Measurements from ENCODE around the gene PUS7L. TPM values are rescaled to one million over a fixed set of nuclear protein-coding genes. Genes with fewer than 3 reads are reported as not detected.
A peak's percentile ranks its signal among the peaks of the same experiment; 100 is the strongest.

PUS7L gene
- total RNA-seq = 1 to 10 TPM; 3.9 to 9.8 (median 7.0) TPM

- peak; percentile 84 to 89 for DNase-seq (ENCODE audit: low spot score in 2 of 2)
- no peaks in the 10 kb centered on the region for H3K27me3 ChIP-seq
- no peaks in the 10 kb centered on the region for H3K9me3 ChIP-seq
- peaks cover 0 to 9% (median 0%) of the 10 kb centered on the region in 3 donors for H3K36me3 ChIP-seq
- peaks cover 0 to 38% (median 15%) of the 10 kb centered on the region in 4 donors for H3K4me1 ChIP-seq
- H3K4me3 ChIP-seq = peak within 1 kb of the TSS; percentile 54 to 77 (median 72)
- peak; percentile 36 to 65 (median 61) for TF ChIP-seq CTCF (IDR thresholded peaks at IDR 0.05)
- TF ChIP-seq EP300 (IDR thresholded peaks at IDR 0.05) = peak; percentile 19 to 70
- TF ChIP-seq POLR2A (IDR thresholded peaks at IDR 0.05) = peak; percentile 40 to 55
- WGBS, 2 donors = 1 to 5% methylated on average over 38 to 39 of the region's 54 CpGs
- H3K27ac ChIP-seq = peak within 1 kb of the TSS; percentile 65 to 90 (median 88)
Observed at GRCh38 chr12:43758728-43759563, at the start of gene PUS7L, which contains the start of gene IRAK4. TSS of gene PUS7L (minus strand) at chr12:43758790. CDS start at chr12:43755245, 3,545 bp downstream. TSS of gene IRAK4 (plus strand) at chr12:43758951. CDS start at chr12:43768112, 9,161 bp downstream.

GRCh38 chr12:43807386-43807785, 48.8 kb upstream of the PUS7L start:
- Histone ChIP-seq H3K36me3 (no peaks in the 10 kb centered on the region), H3K9me3 (no peaks in the 10 kb centered on the region), H3K4me1 (peaks cover 3 to 39% (median 11%) of the 10 kb centered on the region in 4 donors), H3K27me3 (no peaks in the 10 kb centered on the region), H3K27ac (peak overlapping the region; percentile 30 to 100 (median 98)), H3K4me3 (no peak overlapping the region)
- no peak for DNase-seq (ENCODE audit: low spot score in 2 of 2)
- TF ChIP-seq POLR2A (IDR thresholded peaks at IDR 0.05) (no peak), CTCF (IDR thresholded peaks at IDR 0.05) (no peak), EP300 (IDR thresholded peaks at IDR 0.05) (no peak)
- 57 to 72% methylated on average over 3 of the region's 3 CpGs for WGBS, 2 donors

- H3K4me3 ChIP-seq = peak overlapping the region; percentile 90 to 98 (median 92)
- peaks cover 0 to 3% (median 3%) of the 10 kb centered on the region in 3 donors for H3K36me3 ChIP-seq
- WGBS, 2 donors = 4 to 6% methylated on average over 3 of the region's 3 CpGs
- H3K9me3 ChIP-seq = no peaks in the 10 kb centered on the region
- no peak for DNase-seq (ENCODE audit: low spot score in 2 of 2)
- H3K27me3 ChIP-seq = no peaks in the 10 kb centered on the region
- peaks cover 3 to 39% (median 11%) of the 10 kb centered on the region in 4 donors for H3K4me1 ChIP-seq
- TF ChIP-seq POLR2A (IDR thresholded peaks at IDR 0.05) (no peak), CTCF (IDR thresholded peaks at IDR 0.05) (no peak), EP300 (IDR thresholded peaks at IDR 0.05) (no peak)
- H3K27ac ChIP-seq = peak overlapping the region; percentile 95 to 100 (median 98)
Observed at GRCh38 chr12:43806737-43807072, 48.1 kb upstream of the PUS7L start.

GRCh38 chr12:43805860-43806736, 47.5 kb upstream of the PUS7L start, which contains the start of gene TWF1:
TSS of gene TWF1 (minus strand) at chr12:43806317. CDS start at chr12:43806245, 72 bp downstream.
- 0% methylated on average over 49 to 50 of the region's 89 CpGs for WGBS, 2 donors
- peak within 1 kb of the TSS; percentile 95 to 100 (median 98) for H3K27ac ChIP-seq
- H3K36me3 ChIP-seq = peaks cover 0 to 8% (median 4%) of the 10 kb centered on the region in 3 donors
- peaks cover 3 to 39% (median 11%) of the 10 kb centered on the region in 4 donors for H3K4me1 ChIP-seq
- H3K9me3 ChIP-seq = no peaks in the 10 kb centered on the region
- no peaks in the 10 kb centered on the region for H3K27me3 ChIP-seq
- DNase-seq (ENCODE audit: low spot score in 2 of 2) = peak; percentile 73 to 79
- H3K4me3 ChIP-seq = peak within 1 kb of the TSS; percentile 90 to 98 (median 92)
- TF ChIP-seq POLR2A (IDR thresholded peaks at IDR 0.05) = peak; percentile 60 to 79
- peak in 1 of 2 donors; percentile 82 for TF ChIP-seq EP300 (IDR thresholded peaks at IDR 0.05)
- peak in 4 of 5 experiments; percentile 13 to 68 (median 42) for TF ChIP-seq CTCF (IDR thresholded peaks at IDR 0.05)

Data from tibial nerve (tissue), 4 donors.